Vagina (tissue), 2 donors: ENCODE data around the gene TEX19. TPM values are rescaled to one million over a fixed set of nuclear protein-coding genes. Genes with fewer than 3 reads are reported as not detected.
"Not testable (repeated sequence)": the region's sequence is repeated elsewhere in the genome, so short reads cannot be mapped to it uniquely, and the experiment has no call there.

ENCODE experiments used
- DNase-seq, 2 donors: peaks; one replicate each; pipeline ENCODE4 v3.0.0-alpha.2; 2017; ENCODE audit errors: extremely low spot score in 2 of 2
- H3K27ac ChIP-seq: fragments of 200-600 bp; sonication (generic); one replicate; pipeline ENCODE4 v1.5.1; 2019
- H3K27me3 ChIP-seq: fragments of 200-600 bp; sonication (generic); one replicate; pipeline ENCODE4 v1.5.1; 2019
- H3K36me3 ChIP-seq, 2 donors: fragments of 200-600 bp; sonication (generic); one replicate each; pipeline ENCODE4 v1.5.1; 2017 to 2019
- H3K4me1 ChIP-seq: fragments of 200-600 bp; sonication (generic); one replicate; pipeline ENCODE4 v1.5.1; 2019
- H3K4me3 ChIP-seq, 2 donors: fragments of 200-600 bp; sonication (generic); 1 replicate in 1 of 2; 2 replicates in 1 of 2; pipeline ENCODE4 v1.5.1; 2016 to 2019
- H3K9me3 ChIP-seq: fragments of 200-600 bp; sonication (generic); one replicate; pipeline ENCODE4 v1.5.1; 2019
- CTCF ChIP-seq, 3 experiments: fragments of 450-650 bp in 2 of 3; fragments of 200-600 bp in 1 of 3; sonication (generic) in 1 of 3; IDR thresholded peaks; one replicate each; pipeline ENCODE4 v1.5.1; 2017 to 2019; ENCODE audit warnings: antibody characterized with exemption in 3 of 3, mild to moderate bottlenecking in 2 of 3, moderate library complexity in 2 of 3
- POLR2A ChIP-seq, 2 donors: fragments of 450-650 bp; IDR thresholded peaks; one replicate each; pipeline ENCODE4 v1.6.1; 2017; ENCODE audit warnings: antibody characterized with exemption in 2 of 2, mild to moderate bottlenecking in 2 of 2, moderate library complexity in 2 of 2
- POLR2AphosphoS5 ChIP-seq, 2 donors: sonication (generic); formaldehyde crosslinking; IDR thresholded peaks; one replicate each; pipeline ENCODE4 v1.9.0; 2017; ENCODE audit warnings: antibody characterized with exemption in 2 of 2, mild to moderate bottlenecking in 2 of 2, low read depth in 1 of 2; ENCODE audit not compliant: insufficient read depth in 1 of 2
- intact Hi-C: fragments of 100-400 bp; cut with DNase I; formaldehyde crosslinking; loops from one replicate; pipeline ENCODE4 v1.15.1; 2023
- total RNA-seq: library from RNA; depleted of rRNA; stranded (reverse); fragments of >200 nt; gene quantifications from one replicate; pipeline ENCODE4 v1.2.3, GENCODE V29; 2016

Gene TEX19
- total RNA-seq, 1 donor from 2014 or later, result not detected

GRCh38 chr17:82410014-82410716, 51.1 kb downstream of the TEX19 start:
- peaks cover 0 to 4% of the 10 kb centered on the region in 2 donors for H3K36me3 ChIP-seq
- intact Hi-C loops, result loop anchor here (5.0 kb wide), 1 partner anchor 58 kb away; no protein-coding TSS in a partner anchor

DNA sequence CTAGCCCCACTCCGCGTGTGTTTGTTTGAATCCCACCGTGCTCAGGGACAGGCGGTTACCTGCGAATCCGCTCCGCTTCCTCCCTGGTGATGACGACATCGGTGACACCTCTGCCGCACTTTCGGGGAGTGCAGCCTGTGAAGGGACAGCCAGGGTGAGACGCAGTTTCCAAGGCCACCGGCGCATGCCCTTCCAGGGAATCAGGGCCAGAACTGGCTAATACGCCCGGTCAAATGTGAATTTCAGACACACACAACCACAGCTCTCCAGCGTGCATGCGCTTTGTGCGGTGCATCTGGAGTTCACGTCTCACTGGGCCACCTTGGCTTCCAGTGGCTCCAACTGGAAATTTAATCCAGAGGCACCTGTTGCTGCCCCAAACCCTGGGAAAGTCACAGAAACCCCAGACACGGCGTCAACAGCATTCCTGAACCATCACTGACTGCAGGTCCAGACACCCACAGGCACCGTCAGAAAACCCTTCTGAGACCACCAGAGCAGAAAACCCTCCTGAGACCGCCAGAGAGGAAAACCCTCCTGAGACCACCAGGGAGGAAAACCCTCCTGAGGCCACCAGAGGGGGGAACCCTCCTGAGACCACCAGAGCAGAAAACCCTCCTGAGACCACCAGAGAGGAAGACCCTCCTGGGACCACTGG, 52.5 kb downstream of the TEX19 start:
- TF ChIP-seq CTCF (IDR thresholded peaks at IDR 0.05) (no peak), POLR2AphosphoS5 (IDR thresholded peaks at IDR 0.05; ENCODE audit: insufficient read depth in 1 of 2, low read depth in 1 of 2) (no peak), POLR2A (IDR thresholded peaks at IDR 0.05) (no peak)
- Histone ChIP-seq H3K4me3 (no peak overlapping the region), H3K36me3 (peaks cover 0 to 4% of the 10 kb centered on the region in 2 donors), H3K9me3 (no peaks in the 10 kb centered on the region), H3K27me3 (no peaks in the 10 kb centered on the region), H3K4me1 (peaks cover 7% of the 10 kb centered on the region), H3K27ac (no peak overlapping the region)
- intact Hi-C loops, result loop anchor here (5.0 kb wide), 1 partner anchor 59 kb away; no protein-coding TSS in a partner anchor
- no peak for DNase-seq

More at GRCh38 chr17:82410014-82410716, 51.1 kb downstream of the TEX19 start:
- no peaks in the 10 kb centered on the region for H3K27me3 ChIP-seq
- H3K27ac ChIP-seq, result no peak overlapping the region
- peaks cover 7% of the 10 kb centered on the region for H3K4me1 ChIP-seq
- no peaks in the 10 kb centered on the region for H3K9me3 ChIP-seq
- TF ChIP-seq POLR2AphosphoS5 (IDR thresholded peaks at IDR 0.05; ENCODE audit: insufficient read depth in 1 of 2, low read depth in 1 of 2), result no peak
- TF ChIP-seq POLR2A (IDR thresholded peaks at IDR 0.05), result no peak
- no peak for TF ChIP-seq CTCF (IDR thresholded peaks at IDR 0.05)
- no peak overlapping the region for H3K4me3 ChIP-seq
- no peak for DNase-seq

DNA sequence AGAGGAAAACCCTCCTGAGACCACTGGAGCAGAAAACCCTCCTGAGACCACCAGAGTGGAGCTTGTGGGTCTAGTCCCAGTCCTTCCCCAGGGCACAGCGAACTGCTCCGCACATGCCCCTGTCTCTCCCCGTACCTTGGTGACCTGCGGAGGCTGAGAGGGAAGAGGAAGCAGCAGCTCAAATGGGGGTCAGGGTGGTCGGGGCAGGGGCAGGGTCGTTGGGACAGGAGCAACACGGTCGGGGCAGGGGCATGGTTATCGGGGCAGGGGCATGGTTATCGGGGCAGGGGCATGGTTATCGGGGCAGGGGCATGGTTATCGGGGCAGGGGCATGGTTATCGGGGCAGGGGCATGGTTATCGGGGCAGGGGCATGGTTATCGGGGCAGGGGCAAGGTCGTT, 53.0 kb downstream of the TEX19 start:
- not testable (repeated sequence) for H3K4me3 ChIP-seq, H3K27me3 ChIP-seq, H3K9me3 ChIP-seq, DNase-seq, H3K27ac ChIP-seq, H3K4me1 ChIP-seq, H3K36me3 ChIP-seq
- intact Hi-C loops, result loop anchor here (5.0 kb wide), 1 partner anchor 60 kb away; no protein-coding TSS in a partner anchor

DNA sequence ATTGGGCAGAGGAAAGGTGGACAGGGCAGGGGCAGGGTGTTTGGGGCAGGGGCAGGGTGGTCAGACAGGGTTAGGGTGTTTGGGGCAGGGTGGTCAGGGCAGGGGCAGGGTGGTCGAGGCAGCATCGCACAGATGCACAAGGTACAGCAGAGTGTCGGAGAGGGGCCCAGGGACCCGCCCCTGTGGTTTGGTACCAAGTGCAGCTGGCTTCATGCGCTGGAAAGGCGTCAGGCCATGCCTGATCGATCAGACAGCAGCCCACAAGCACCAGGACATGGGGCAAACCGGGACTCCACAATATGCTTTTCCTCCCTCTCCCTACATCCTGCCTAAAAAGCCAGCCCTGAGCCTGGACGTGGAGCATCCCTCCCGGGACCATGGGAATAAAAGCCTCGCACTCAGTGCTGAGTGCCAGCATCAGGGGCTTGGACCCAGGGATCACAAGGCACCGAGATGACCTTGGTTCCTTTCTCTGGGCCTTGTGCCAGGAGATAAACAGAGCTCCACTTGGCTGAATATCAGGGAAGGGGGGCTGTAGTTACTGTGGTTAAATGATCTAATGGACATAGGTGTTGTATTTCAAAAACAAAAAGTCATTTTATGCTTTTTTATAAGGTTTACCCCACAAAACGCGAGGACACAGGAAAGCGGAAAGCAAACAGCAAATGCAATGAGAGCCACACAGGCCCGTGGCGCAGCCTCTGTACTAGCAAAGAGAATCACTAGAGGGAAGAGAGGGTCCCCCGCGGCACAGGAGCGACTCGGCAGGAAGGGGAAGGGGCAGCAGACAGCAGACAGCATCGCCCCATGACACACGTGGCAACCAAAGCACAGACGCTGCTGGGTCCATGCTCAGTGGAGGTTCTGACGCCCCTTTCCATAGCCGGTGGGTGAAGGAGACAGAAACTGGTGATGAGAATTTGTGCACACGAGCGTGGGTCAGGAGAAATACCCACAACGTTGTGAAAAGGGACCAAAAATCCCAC, 53.8 kb downstream of the TEX19 start:
- H3K27me3 ChIP-seq, result no peaks in the 10 kb centered on the region
- no peak for DNase-seq
- no peak overlapping the region for H3K4me3 ChIP-seq
- intact Hi-C loops, result loop anchor here (5.0 kb wide), 1 partner anchor 61 kb away; no protein-coding TSS in a partner anchor
- H3K9me3 ChIP-seq, result no peaks in the 10 kb centered on the region
- peaks cover 0 to 4% of the 10 kb centered on the region in 2 donors for H3K36me3 ChIP-seq
- H3K27ac ChIP-seq, result no peak overlapping the region
- peaks cover 10% of the 10 kb centered on the region for H3K4me1 ChIP-seq
- TF ChIP-seq POLR2AphosphoS5 (IDR thresholded peaks at IDR 0.05; ENCODE audit: insufficient read depth in 1 of 2, low read depth in 1 of 2) (no peak), CTCF (IDR thresholded peaks at IDR 0.05) (no peak), POLR2A (IDR thresholded peaks at IDR 0.05) (no peak)

Other genes with a start within 250 kb of the TEX19 start
- gene CCDC57, start 146.4 kb upstream of the TEX19 start, total RNA-seq, result 26.5 TPM
- 21.1 TPM for gene SLC16A3, start 130.2 kb upstream of the TEX19 start, total RNA-seq
- 67.8 TPM for gene CSNK1D, start 85.5 kb upstream of the TEX19 start, total RNA-seq
- 5.2 TPM for gene CD7, start 41.6 kb upstream of the TEX19 start, total RNA-seq
- gene SECTM1, start 25.5 kb upstream of the TEX19 start, total RNA-seq, result 37.1 TPM
- not detected for gene UTS2R, start 12.5 kb downstream of the TEX19 start, total RNA-seq
- gene HEXD, start 59.1 kb downstream of the TEX19 start, total RNA-seq, result 90.4 TPM
- gene OGFOD3, start 59.3 kb downstream of the TEX19 start, total RNA-seq, result 25.5 TPM
- 51.6 TPM for gene CYBC1, start 91.5 kb downstream of the TEX19 start, total RNA-seq
- 62.6 TPM for gene NARF, start 99.5 kb downstream of the TEX19 start, total RNA-seq
- gene FOXK2, start 160.5 kb downstream of the TEX19 start, total RNA-seq, result 55.5 TPM